HepG2 (cell line): ENCODE data around the gene SPATS2. TPM values are rescaled to one million over a fixed set of nuclear protein-coding genes. Genes with fewer than 3 reads are reported as not detected.

Experiments used
- AFF4 ChIP-seq: sonication (generic); formaldehyde crosslinking; IDR thresholded peaks from 2 replicates; pipeline ENCODE4 v1.4.0; 2020; ENCODE audit warnings: missing genetic modification reagents
- CENPBD1 ChIP-seq: sonication (generic); formaldehyde crosslinking; IDR thresholded peaks from 2 replicates; pipeline ENCODE4 v1.8.0; 2022; ENCODE audit warnings: missing genetic modification reagents, low read depth, mild to moderate bottlenecking, borderline replicate concordance
- EP300 ChIP-seq, 3 experiments: sonication (generic) in 1 of 3; formaldehyde crosslinking in 1 of 3; IDR thresholded peaks; 2 replicates each; pipeline versions ENCODE4 v1.5.1 to v1.6.1; 2011 to 2020; ENCODE audit warnings: low read depth in 2 of 3, low read length in 2 of 3, borderline replicate concordance in 1 of 3, improper control_type of control experiment in 1 of 3, mild to moderate bottlenecking in 1 of 3, missing genetic modification reagents in 1 of 3, moderate library complexity in 1 of 3
- ESRRA ChIP-seq: sonication (generic); formaldehyde crosslinking; IDR thresholded peaks from 2 replicates; pipeline ENCODE4 v1.5.1; 2020; ENCODE audit warnings: mild to moderate bottlenecking, low read depth, missing genetic modification reagents
- IKZF1 ChIP-seq: fragments of 450-650 bp; IDR thresholded peaks from 2 replicates; pipeline ENCODE4 v1.7.1; 2016
- LCORL ChIP-seq, 2 experiments: fragments of 450-650 bp in 1 of 2; sonication (generic) in 1 of 2; formaldehyde crosslinking in 1 of 2; IDR thresholded peaks; 2 replicates each; pipeline versions ENCODE4 v1.5.0 to v1.6.1; 2017 to 2020; ENCODE audit warnings: antibody characterized with exemption in 1 of 2, missing genetic modification reagents in 1 of 2
- NFE2L1 ChIP-seq: sonication (generic); formaldehyde crosslinking; IDR thresholded peaks from 2 replicates; pipeline ENCODE4 v1.4.0; 2020; ENCODE audit warnings: missing genetic modification reagents, mild to moderate bottlenecking, borderline replicate concordance
- SKIL ChIP-seq: sonication (generic); formaldehyde crosslinking; IDR thresholded peaks from 2 replicates; pipeline ENCODE4 v1.8.0; 2022; ENCODE audit warnings: missing genetic modification reagents, mild to moderate bottlenecking, moderate library complexity, borderline replicate concordance
- SOX13 ChIP-seq, 3 experiments: fragments of 450-650 bp in 1 of 3; sonication (generic) in 1 of 3; formaldehyde crosslinking in 1 of 3; IDR thresholded peaks in 2 of 3; conservative IDR thresholded peaks in 1 of 3; 2 replicates each; pipeline versions ENCODE4 v1.5.0 to v1.6.1; 2016 to 2020; ENCODE audit warnings: antibody characterized with exemption in 1 of 3, mild to moderate bottlenecking in 1 of 3, missing compliant biosample characterization in 1 of 3, missing genetic modification reagents in 1 of 3, moderate library complexity in 1 of 3
- TBL1XR1 ChIP-seq: fragments of 150-350 bp; IDR thresholded peaks from 2 replicates; pipeline ENCODE4 v1.6.1; 2014; ENCODE audit warnings: borderline replicate concordance, low read length; ENCODE audit not compliant: partially characterized antibody
- ZBTB33 ChIP-seq: sonication (generic); formaldehyde crosslinking; IDR thresholded peaks from 2 replicates; pipeline ENCODE4 v1.4.0; 2020; ENCODE audit warnings: missing genetic modification reagents
- ZBTB44 ChIP-seq: sonication (generic); formaldehyde crosslinking; IDR thresholded peaks from 2 replicates; pipeline ENCODE4 v1.4.0; 2020; ENCODE audit warnings: missing genetic modification reagents
- ZNF567 ChIP-seq: sonication (generic); formaldehyde crosslinking; IDR thresholded peaks from 2 replicates; pipeline ENCODE4 v1.8.1; 2023; ENCODE audit warnings: mild to moderate bottlenecking, missing genetic modification reagents, borderline replicate concordance
- ZNF572 ChIP-seq: sonication (generic); formaldehyde crosslinking; IDR thresholded peaks from 2 replicates; pipeline ENCODE4 v1.5.1; 2020; ENCODE audit warnings: mild to moderate bottlenecking, missing genetic modification reagents
- ZNF720 ChIP-seq: sonication (generic); formaldehyde crosslinking; IDR thresholded peaks from 2 replicates; pipeline ENCODE4 v1.4.0; 2020; ENCODE audit warnings: missing genetic modification reagents
- polyA plus RNA-seq, 8 experiments: library from polyadenylated mRNA; depleted of rRNA in 3 of 8; stranded (reverse) in 7 of 8; unstranded in 1 of 8; fragments of >200 nt; fragmentation: Illumina TruSeq in 4 of 8; extraction: Trizol in 4 of 8; gene quantifications; 2 replicates each; pipeline versions ENCODE4 v1.2.1 to v1.2.3, GENCODE V29; 2011 to 2016; ENCODE audit warnings: low read depth in 4 of 8, missing spikeins in 1 of 8, mixed read lengths in 1 of 8; ENCODE audit not compliant: insufficient read depth in 1 of 8
- total RNA-seq, 5 experiments: library from RNA; depleted of rRNA; stranded (reverse); fragments of >200 nt; fragmentation: Illumina TruSeq; extraction: Trizol; gene quantifications; 2 replicates each; pipeline ENCODE4 v1.2.3, GENCODE V29; 2016; ENCODE audit warnings: low read depth in 1 of 5

Gene SPATS2
- total and polyA plus RNA-seq, 2 of the 13 experiments (the other 11 are each of a cell fraction or from before 2014, with no cell fraction given), result 19.3 to 28.1 TPM

- TF ChIP-seq AFF4 (CRISPR knock-in tag) (no peak), ZBTB33 (CRISPR knock-in tag) (no peak), NFE2L1 (CRISPR knock-in tag) (no peak), SKIL (no peak), ZNF572 (CRISPR knock-in tag) (no peak), SOX13 (IDR thresholded peaks at IDR 0.05) (no peak), SOX13 (CRISPR knock-in tag; conservative IDR thresholded peaks at IDR 0.05 in 1 of 2, IDR thresholded peaks at IDR 0.05 in 1 of 2) (0 out of 4 replicates have a peak, but pooled peaks of 1 of the 2 experiments have one; percentile 8), TBL1XR1 (no peak), LCORL (IDR thresholded peaks at IDR 0.05) (no peak), LCORL (CRISPR knock-in tag; IDR thresholded peaks at IDR 0.05) (0 out of 2 replicates have a peak, but pooled peaks have one; percentile 17), ZBTB44 (CRISPR knock-in tag) (no peak), IKZF1 (no peak), ZNF720 (CRISPR knock-in tag) (no peak), ESRRA (CRISPR knock-in tag) (no peak), CENPBD1 (CRISPR knock-in tag) (no peak), ZNF567 (no peak), EP300 (IDR thresholded peaks at IDR 0.05; ENCODE audit: low read depth in 2 of 2, low read length in 2 of 2) (no peak), EP300 (CRISPR knock-in tag; IDR thresholded peaks at IDR 0.05; ENCODE audit: borderline replicate concordance) (no peak)
Measured at GRCh38 chr12:49336645-49337584, 30.3 kb upstream of the SPATS2 start, which contains the start of gene C1QL4 (continued).
